ENCODE measurements around the gene NUS1.

DNA sequence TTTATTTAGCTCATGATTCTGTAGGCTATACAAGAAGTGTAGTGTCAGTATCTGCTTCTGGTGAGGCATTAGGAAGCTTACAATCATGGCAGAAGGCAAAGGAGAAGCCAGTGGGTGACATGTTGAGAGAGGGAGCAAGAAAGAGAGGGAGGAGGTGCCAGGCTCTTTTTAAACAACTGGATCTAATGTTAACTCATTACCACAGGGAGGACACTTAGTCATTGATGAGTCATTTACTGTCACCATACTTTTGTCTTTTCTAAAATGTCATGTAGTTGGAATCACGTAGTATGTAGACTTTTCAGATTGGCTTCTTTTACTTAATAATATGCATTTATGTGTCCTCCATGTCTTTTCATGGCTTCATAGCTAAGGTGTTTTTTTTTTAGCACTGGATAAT, 58.1 kb downstream of the NUS1 start:
- TF ChIP-seq POLR2A (IDR thresholded peaks at IDR 0.05): no peak
- TF ChIP-seq, protein P1, sequence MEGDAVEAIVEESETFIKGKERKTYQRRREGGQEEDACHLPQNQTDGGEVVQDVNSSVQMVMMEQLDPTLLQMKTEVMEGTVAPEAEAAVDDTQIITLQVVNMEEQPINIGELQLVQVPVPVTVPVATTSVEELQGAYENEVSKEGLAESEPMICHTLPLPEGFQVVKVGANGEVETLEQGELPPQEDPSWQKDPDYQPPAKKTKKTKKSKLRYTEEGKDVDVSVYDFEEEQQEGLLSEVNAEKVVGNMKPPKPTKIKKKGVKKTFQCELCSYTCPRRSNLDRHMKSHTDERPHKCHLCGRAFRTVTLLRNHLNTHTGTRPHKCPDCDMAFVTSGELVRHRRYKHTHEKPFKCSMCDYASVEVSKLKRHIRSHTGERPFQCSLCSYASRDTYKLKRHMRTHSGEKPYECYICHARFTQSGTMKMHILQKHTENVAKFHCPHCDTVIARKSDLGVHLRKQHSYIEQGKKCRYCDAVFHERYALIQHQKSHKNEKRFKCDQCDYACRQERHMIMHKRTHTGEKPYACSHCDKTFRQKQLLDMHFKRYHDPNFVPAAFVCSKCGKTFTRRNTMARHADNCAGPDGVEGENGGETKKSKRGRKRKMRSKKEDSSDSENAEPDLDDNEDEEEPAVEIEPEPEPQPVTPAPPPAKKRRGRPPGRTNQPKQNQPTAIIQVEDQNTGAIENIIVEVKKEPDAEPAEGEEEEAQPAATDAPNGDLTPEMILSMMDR (IDR thresholded peaks at IDR 0.05): no peak
- TF ChIP-seq EP300 (IDR thresholded peaks at IDR 0.05): no peak
